IPS-15b (cell line): Measurements from ENCODE around the gene LILRB4.
"Not testable (repeated sequence)": the region's sequence is repeated elsewhere in the genome, so short reads cannot be mapped to it uniquely, and the experiment has no call there.

Experiments used
- H3K27me3 ChIP-seq: one replicate; pipeline ENCODE4 v1.6.1; 2013; ENCODE audit warnings: low read length; ENCODE audit not compliant: control insufficient read depth, insufficient read depth
- H3K36me3 ChIP-seq: one replicate; pipeline ENCODE4 v1.6.1; 2013; ENCODE audit warnings: low read length; ENCODE audit not compliant: control insufficient read depth, insufficient read depth
- H3K4me1 ChIP-seq: one replicate; pipeline ENCODE4 v1.6.1; 2013; ENCODE audit warnings: mild to moderate bottlenecking, low read length; ENCODE audit not compliant: control insufficient read depth, insufficient read depth
- H3K4me3 ChIP-seq: one replicate; pipeline ENCODE4 v1.5.1; 2013; ENCODE audit warnings: low read depth, low read length
- H3K9ac ChIP-seq: one replicate; pipeline ENCODE4 v1.6.1; 2013; ENCODE audit warnings: low read depth, mild to moderate bottlenecking, low read length
- H3K9me3 ChIP-seq: one replicate; pipeline ENCODE4 v1.6.1; 2013; ENCODE audit warnings: mild to moderate bottlenecking, low read length; ENCODE audit not compliant: control insufficient read depth, insufficient read depth

Gene LILRB4

GRCh38 chr19:54707962-54708361 is 45.2 kb downstream of the LILRB4 start:
- Histone ChIP-seq H3K9ac (no peak overlapping the region), H3K4me1 (no peaks in the 10 kb centered on the region), H3K9me3 (peaks cover 22% of the 10 kb centered on the region)

GRCh38 chr19:54708781-54709180 is 46.0 kb downstream of the LILRB4 start:
- no peaks in the 10 kb centered on the region for H3K4me1 ChIP-seq
- no peak overlapping the region for H3K4me3 ChIP-seq
- H3K9ac ChIP-seq: no peak overlapping the region
- peaks cover 20% of the 10 kb centered on the region for H3K9me3 ChIP-seq
- H3K36me3 ChIP-seq: no peaks in the 10 kb centered on the region
- no peaks in the 10 kb centered on the region for H3K27me3 ChIP-seq

More at GRCh38 chr19:54707962-54708361, 45.2 kb downstream of the LILRB4 start:
- no peak overlapping the region for H3K4me3 ChIP-seq
- no peaks in the 10 kb centered on the region for H3K36me3 ChIP-seq
- H3K27me3 ChIP-seq: no peaks in the 10 kb centered on the region

- Histone ChIP-seq H3K36me3 (no peaks in the 10 kb centered on the region), H3K9ac (no peak overlapping the region), H3K9me3 (peaks cover 16% of the 10 kb centered on the region), H3K4me1 (no peaks in the 10 kb centered on the region), H3K27me3 (no peaks in the 10 kb centered on the region), H3K4me3 (no peak overlapping the region)
Observed at GRCh38 chr19:54709212-54709948, 46.6 kb downstream of the LILRB4 start.

- peaks cover 12% of the 10 kb centered on the region for H3K9me3 ChIP-seq
- not testable (repeated sequence) for H3K4me3 ChIP-seq, H3K27me3 ChIP-seq, H3K36me3 ChIP-seq, H3K4me1 ChIP-seq, H3K9ac ChIP-seq
Observed at GRCh38 chr19:54709956-54710355, 47.2 kb downstream of the LILRB4 start.
